H9 (cell line): ENCODE measurements around the gene MXRA7. TPM values are rescaled to one million over a fixed set of nuclear protein-coding genes. Genes with fewer than 3 reads are reported as not detected.

ENCODE experiments used
- DNase-seq: peaks from one replicate; pipeline ENCODE4 v3.0.0-alpha.2; 2017
- H2AFZ ChIP-seq: one replicate; pipeline ENCODE4 v1.6.1; 2013; ENCODE audit warnings: mild to moderate bottlenecking, low read length, control low read depth, moderate library complexity
- H2AK5ac ChIP-seq: 2 replicates; pipeline ENCODE4 v1.6.1; 2013; ENCODE audit warnings: low read length, control low read depth, mixed read lengths; ENCODE audit not compliant: insufficient read length
- H2BK120ac ChIP-seq: one replicate; pipeline ENCODE4 v1.6.1; 2013; ENCODE audit warnings: low read depth, mild to moderate bottlenecking, low read length, control low read depth, inconsistent platforms; ENCODE audit not compliant: poor library complexity, severe bottlenecking
- H2BK12ac ChIP-seq: 2 replicates; pipeline ENCODE4 v1.6.1; 2013; ENCODE audit warnings: low read length, control low read depth, mixed read lengths, low read depth; ENCODE audit not compliant: insufficient read length
- H2BK15ac ChIP-seq: 2 replicates; pipeline ENCODE4 v1.6.1; 2013; ENCODE audit warnings: low read depth, low read length, control low read depth
- H2BK20ac ChIP-seq: one replicate; pipeline ENCODE4 v1.6.1; 2013; ENCODE audit warnings: low read depth, mild to moderate bottlenecking, low read length, control low read depth, inconsistent platforms; ENCODE audit not compliant: poor library complexity, severe bottlenecking
- H2BK5ac ChIP-seq: 2 replicates; pipeline ENCODE4 v1.6.1; 2013; ENCODE audit warnings: low read length, control low read depth, mixed read lengths; ENCODE audit not compliant: insufficient read length
- H3K14ac ChIP-seq: 2 replicates; pipeline ENCODE4 v1.6.1; 2013; ENCODE audit warnings: low read length, control low read depth; ENCODE audit not compliant: insufficient read depth
- H3K18ac ChIP-seq: 2 replicates; pipeline ENCODE4 v1.6.1; 2013; ENCODE audit warnings: low read depth, mild to moderate bottlenecking, mixed read lengths, low read length, control low read depth; ENCODE audit not compliant: insufficient read length
- H3K23ac ChIP-seq: 2 replicates; pipeline ENCODE4 v1.6.1; 2013; ENCODE audit warnings: low read length, control low read depth, mixed read lengths, low read depth; ENCODE audit not compliant: insufficient read length
- H3K23me2 ChIP-seq: 2 replicates; pipeline ENCODE4 v1.6.1; 2013; ENCODE audit warnings: low read depth, mild to moderate bottlenecking, mixed read lengths, low read length, control low read depth; ENCODE audit not compliant: insufficient read length, poor library complexity, severe bottlenecking
- H3K27ac ChIP-seq: 2 replicates; pipeline ENCODE4 v1.5.1; 2013; ENCODE audit warnings: low read length, control low read depth, mixed read lengths, low read depth; ENCODE audit not compliant: insufficient read length
- H3K27me3 ChIP-seq: 2 replicates; pipeline ENCODE4 v1.6.1; 2013; ENCODE audit warnings: low read length, control low read depth, inconsistent platforms; ENCODE audit not compliant: insufficient read depth
- H3K4ac ChIP-seq: 2 replicates; pipeline ENCODE4 v1.6.1; 2013; ENCODE audit warnings: low read depth, mild to moderate bottlenecking, control low read depth, inconsistent platforms, low read length, moderate library complexity
- H3K4me1 ChIP-seq: 2 replicates; pipeline ENCODE4 v1.6.1; 2013; ENCODE audit warnings: low read length, control low read depth, inconsistent platforms; ENCODE audit not compliant: insufficient read depth
- H3K4me2 ChIP-seq: 2 replicates; pipeline ENCODE4 v1.6.1; 2013; ENCODE audit warnings: low read length, control low read depth, mixed read lengths; ENCODE audit not compliant: insufficient read length, insufficient read depth
- H3K56ac ChIP-seq: 2 replicates; pipeline ENCODE4 v1.6.1; 2013; ENCODE audit warnings: low read depth, mild to moderate bottlenecking, mixed read lengths, low read length, control low read depth; ENCODE audit not compliant: insufficient read length
- H3K79me1 ChIP-seq: 2 replicates; pipeline ENCODE4 v1.6.1; 2013; ENCODE audit warnings: low read depth, mild to moderate bottlenecking, moderate library complexity, low read length, control low read depth, inconsistent platforms; ENCODE audit not compliant: insufficient read depth, poor library complexity, severe bottlenecking
- H3K79me2 ChIP-seq: 2 replicates; pipeline ENCODE4 v1.6.1; 2013; ENCODE audit warnings: low read length, control low read depth, inconsistent platforms; ENCODE audit not compliant: insufficient read depth
- H3K9ac ChIP-seq: 2 replicates; pipeline ENCODE4 v1.6.1; 2013; ENCODE audit warnings: low read length, control low read depth, mixed read lengths; ENCODE audit not compliant: insufficient read length; ENCODE audit errors: extremely low read depth
- H3K9me3 ChIP-seq: one replicate; pipeline ENCODE4 v1.6.1; 2013; ENCODE audit warnings: low read depth, low read length, inconsistent platforms; ENCODE audit not compliant: control insufficient read depth
- H3T11ph ChIP-seq: one replicate; pipeline ENCODE4 v1.6.1; 2013; ENCODE audit warnings: mild to moderate bottlenecking, low read length, control low read depth, inconsistent platforms
- H4K20me1 ChIP-seq: one replicate; pipeline ENCODE4 v1.6.1; 2013; ENCODE audit not compliant: control insufficient read depth, insufficient read length, insufficient read depth
- H4K5ac ChIP-seq: 2 replicates; pipeline ENCODE4 v1.6.1; 2013; ENCODE audit warnings: low read depth, mild to moderate bottlenecking, mixed read lengths, low read length, control low read depth; ENCODE audit not compliant: insufficient read length
- H4K8ac ChIP-seq: replicated peaks from 2 replicates; pipeline ENCODE4 v1.6.1; 2013; ENCODE audit warnings: low read length, control low read depth, mixed read lengths, low read depth; ENCODE audit not compliant: insufficient read length
- H4K91ac ChIP-seq: 2 replicates; pipeline ENCODE4 v1.6.1; 2013; ENCODE audit warnings: low read depth, mild to moderate bottlenecking, moderate library complexity, mixed read lengths, low read length, control low read depth; ENCODE audit not compliant: insufficient read length
- H3K27ac Mint-ChIP-seq, 3 experiments: 2 replicates in 2 of 3; 3 replicates in 1 of 3; pipeline ENCODE4 v1.8.0; 2020 to 2021; ENCODE audit warnings: mixed read lengths in 3 of 3, mild to moderate bottlenecking in 1 of 3, moderate library complexity in 1 of 3
- H3K27me3 Mint-ChIP-seq: 2 replicates; pipeline ENCODE4 v1.8.0; 2021; ENCODE audit warnings: low read depth, mild to moderate bottlenecking, moderate library complexity, mixed read lengths
- H3K36me3 Mint-ChIP-seq, 3 experiments: 2 replicates in 2 of 3; 3 replicates in 1 of 3; pipeline ENCODE4 v1.8.0; 2020 to 2021; ENCODE audit warnings: low read depth in 3 of 3, mixed read lengths in 3 of 3; ENCODE audit not compliant: insufficient read depth in 1 of 3
- H3K4me1 Mint-ChIP-seq, 2 experiments: 2 replicates each; pipeline ENCODE4 v1.8.0; 2020; ENCODE audit warnings: mixed read lengths in 2 of 2
- H3K4me3 Mint-ChIP-seq, 2 experiments: 2 replicates in 1 of 2; 3 replicates in 1 of 2; pipeline ENCODE4 v1.8.0; 2020 to 2021; ENCODE audit warnings: mild to moderate bottlenecking in 2 of 2, mixed read lengths in 2 of 2, moderate library complexity in 1 of 2
- H3K9me3 Mint-ChIP-seq, 2 experiments: 2 replicates in 1 of 2; 3 replicates in 1 of 2; pipeline ENCODE4 v1.8.0; 2020; ENCODE audit warnings: mild to moderate bottlenecking in 2 of 2, mixed read lengths in 2 of 2, moderate library complexity in 1 of 2
- CTCF ChIP-seq: fragments of 200-600 bp; sonication (generic); conservative IDR thresholded peaks from 3 replicates; pipeline ENCODE4 v1.8.0; 2021; ENCODE audit warnings: antibody characterized with exemption, mild to moderate bottlenecking
- WGBS: extraction: QIAGEN DNeasy Blood & Tissue Kit; methylation state at CpG from one replicate; pipeline ENCODE4 v1.1.7; 2013; ENCODE audit warnings: missing lambda C conversion rate, low lambda C conversion rate, mixed read lengths; ENCODE audit not compliant: insufficient read length; ENCODE audit errors: extremely low coverage; 5-methylcytosine and 5-hydroxymethylcytosine counted together
- total RNA-seq: library from RNA; stranded (reverse); gene quantifications from 2 replicates; pipeline ENCODE4 v1.2.1, GENCODE V29; 2021

The MXRA7 gene
- total RNA-seq, 1 experiment from 2014 or later: 28.2 TPM

- Histone ChIP-seq H2BK5ac (no peak within 1 kb of the TSS), H3K9ac (no peak within 1 kb of the TSS), H3K4me2 (no peak within 1 kb of the TSS), H2AFZ (no peak within 1 kb of the TSS), H3K23me2 (no peaks in the 10 kb centered on the region), H3K23ac (no peak within 1 kb of the TSS), H2BK120ac (no peak within 1 kb of the TSS), H3K56ac (no peak within 1 kb of the TSS), H3K27ac (no peak within 1 kb of the TSS), H4K91ac (no peak within 1 kb of the TSS), H3K9me3 (no peaks in the 10 kb centered on the region), H3K79me2 (no peaks in the 10 kb centered on the region), H3K14ac (no peak within 1 kb of the TSS), H2BK15ac (no peak within 1 kb of the TSS), H4K5ac (no peak within 1 kb of the TSS), H2BK20ac (no peak within 1 kb of the TSS), H3K18ac (no peak within 1 kb of the TSS), H4K8ac (no peak within 1 kb of the TSS), H3K27me3 (no peaks in the 10 kb centered on the region), H4K20me1 (no peaks in the 10 kb centered on the region), H3K79me1 (no peaks in the 10 kb centered on the region), H2AK5ac (no peak within 1 kb of the TSS), H3K4me1 (peaks cover 2% of the 10 kb centered on the region; the same call in 1 of the 2 replicates), H3T11ph (no peak within 1 kb of the TSS), H2BK12ac (no peak within 1 kb of the TSS), H3K4ac (no peak within 1 kb of the TSS)
- DNase-seq: no peak
- Mint-ChIP-seq H3K4me3 (no peak within 1 kb of the TSS; a peak in 1 of 5 replicates), H3K36me3 (no peaks in the 10 kb centered on the region), H3K27me3 (peaks cover 1% of the 10 kb centered on the region), H3K4me1 (peaks cover 15 to 23% of the 10 kb centered on the region in 2 experiments), H3K27ac (no peak within 1 kb of the TSS), H3K9me3 (no peaks in the 10 kb centered on the region)
- no CpG with 5 or more reads among the region's 7 CpGs for WGBS
- TF ChIP-seq CTCF: no peak
Observed at GRCh38 chr17:76643553-76644148, 67.1 kb downstream of the MXRA7 start, which contains the start of gene ST6GALNAC1. Gene ST6GALNAC1 (minus strand): TSS chr17:76643757. CDS start chr17:76643638, 119 bp downstream.
